IPS-15b (cell line): ENCODE measurements around the gene PAQR8.

Source experiments
- H3K27me3 ChIP-seq: one replicate; pipeline ENCODE4 v1.6.1; 2013; ENCODE audit warnings: low read length; ENCODE audit not compliant: control insufficient read depth, insufficient read depth
- H3K36me3 ChIP-seq: one replicate; pipeline ENCODE4 v1.6.1; 2013; ENCODE audit warnings: low read length; ENCODE audit not compliant: control insufficient read depth, insufficient read depth
- H3K4me1 ChIP-seq: one replicate; pipeline ENCODE4 v1.6.1; 2013; ENCODE audit warnings: mild to moderate bottlenecking, low read length; ENCODE audit not compliant: control insufficient read depth, insufficient read depth
- H3K4me3 ChIP-seq: one replicate; pipeline ENCODE4 v1.5.1; 2013; ENCODE audit warnings: low read depth, low read length
- H3K9ac ChIP-seq: one replicate; pipeline ENCODE4 v1.6.1; 2013; ENCODE audit warnings: low read depth, mild to moderate bottlenecking, low read length
- H3K9me3 ChIP-seq: one replicate; pipeline ENCODE4 v1.6.1; 2013; ENCODE audit warnings: mild to moderate bottlenecking, low read length; ENCODE audit not compliant: control insufficient read depth, insufficient read depth

Gene PAQR8

DNA sequence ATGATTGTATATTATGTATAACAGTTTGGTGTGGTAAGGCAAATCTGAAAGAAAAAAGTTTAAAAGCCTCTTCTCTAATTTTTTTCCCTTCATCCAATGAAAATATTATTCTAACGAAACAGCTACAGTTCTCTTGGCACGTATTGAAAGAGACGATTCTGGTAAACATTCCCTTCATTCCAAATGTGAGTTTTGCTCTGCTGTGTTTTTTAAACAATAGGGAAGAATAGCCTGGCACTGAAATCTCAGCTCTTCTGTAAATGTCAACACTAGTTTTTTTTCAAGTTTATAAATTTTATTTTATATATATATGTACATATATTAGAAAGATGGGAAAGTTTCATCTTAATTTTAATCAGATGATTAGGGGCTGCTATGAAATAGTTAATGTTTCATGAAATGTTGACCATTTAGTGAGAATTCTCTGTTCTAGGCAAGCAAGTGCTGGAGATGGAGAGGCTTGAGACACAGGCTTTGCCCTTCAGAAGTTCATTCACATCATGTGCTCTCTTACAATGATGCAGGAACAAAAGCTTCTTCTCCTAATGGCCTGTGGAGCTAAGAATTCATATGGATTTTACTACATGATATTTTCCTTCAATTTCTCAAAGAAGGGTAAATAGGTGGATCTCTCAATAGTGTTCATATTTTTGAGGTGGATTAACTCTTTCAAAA lies 4.1 kb downstream of the PAQR8 start:
- Histone ChIP-seq H3K9ac (no peak overlapping the region), H3K36me3 (no peaks in the 10 kb centered on the region), H3K4me1 (peaks cover 4% of the 10 kb centered on the region), H3K27me3 (peaks cover 15% of the 10 kb centered on the region), H3K9me3 (no peaks in the 10 kb centered on the region), H3K4me3 (no peak overlapping the region)

DNA sequence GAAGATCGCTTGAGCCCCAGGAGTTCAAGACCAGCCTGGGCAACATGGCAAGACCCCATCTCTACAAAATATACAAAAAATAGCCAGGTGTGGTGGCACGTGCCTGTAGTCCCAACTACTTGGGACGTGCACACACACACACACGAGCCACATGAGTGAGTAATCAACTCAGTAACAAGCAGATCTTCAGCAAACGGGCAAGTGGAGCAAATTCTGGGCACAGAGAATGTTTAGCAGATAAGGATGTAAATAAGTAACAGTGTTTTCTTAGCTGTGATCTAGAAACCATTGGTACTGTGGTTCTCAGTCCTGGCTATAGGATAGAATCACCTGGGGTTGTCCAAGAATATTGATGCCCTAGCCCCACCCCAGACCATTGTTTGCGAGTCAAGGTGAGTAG lies 6.1 kb downstream of the PAQR8 start:
- Histone ChIP-seq H3K4me1 (peaks cover 2% of the 10 kb centered on the region), H3K27me3 (peaks cover 7% of the 10 kb centered on the region), H3K4me3 (no peak overlapping the region), H3K9me3 (no peaks in the 10 kb centered on the region), H3K9ac (no peak overlapping the region), H3K36me3 (no peaks in the 10 kb centered on the region)

DNA sequence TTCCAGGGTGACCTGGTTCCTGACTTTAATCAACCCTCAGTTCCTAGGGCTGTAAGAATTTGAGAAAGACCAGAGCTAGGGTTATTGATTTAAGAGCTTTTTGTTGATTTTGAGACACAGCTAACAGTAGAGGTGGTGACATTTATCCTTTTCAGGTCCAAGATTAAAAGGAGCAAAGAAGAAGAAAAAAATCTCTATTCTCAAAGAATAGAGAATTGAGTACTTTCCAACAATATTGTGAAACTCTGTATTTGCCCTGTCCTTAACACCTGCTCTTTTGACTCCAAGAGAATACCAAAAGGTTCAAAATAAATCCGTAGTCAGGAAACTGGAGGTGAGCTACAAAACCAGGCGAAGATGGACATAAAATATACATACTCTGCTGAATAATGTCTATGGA lies 7.3 kb downstream of the PAQR8 start:
- Histone ChIP-seq H3K4me3 (no peak overlapping the region), H3K9me3 (no peaks in the 10 kb centered on the region), H3K27me3 (no peaks in the 10 kb centered on the region), H3K4me1 (peaks cover 4% of the 10 kb centered on the region), H3K36me3 (no peaks in the 10 kb centered on the region), H3K9ac (no peak overlapping the region)

DNA sequence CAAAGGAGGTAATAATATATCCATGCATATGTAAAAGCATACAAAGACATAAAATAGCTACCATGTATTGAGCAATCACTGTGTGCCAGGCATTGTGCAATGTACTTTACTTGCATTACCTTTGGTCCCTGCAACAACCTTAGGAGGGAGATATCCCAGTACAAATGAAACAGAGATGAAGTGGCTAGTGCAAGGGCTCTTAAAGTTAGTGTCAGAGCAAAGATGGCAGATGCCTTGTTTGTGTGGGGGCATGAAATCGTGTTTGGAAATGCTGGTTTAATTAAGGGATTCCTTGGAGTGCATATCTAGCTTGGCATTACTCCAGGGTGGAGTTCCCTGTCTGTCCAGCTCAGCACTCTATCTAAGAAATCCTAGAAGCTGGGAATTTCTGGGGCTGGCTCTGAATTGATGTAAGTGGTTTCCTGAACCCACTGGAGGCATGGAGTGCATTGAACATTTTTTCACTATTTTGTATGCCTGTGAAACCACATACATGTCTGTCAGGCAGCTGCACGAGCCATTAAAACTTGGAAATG lies 9.8 kb downstream of the PAQR8 start:
- Histone ChIP-seq H3K4me3 (no peak overlapping the region), H3K36me3 (no peaks in the 10 kb centered on the region), H3K9me3 (no peaks in the 10 kb centered on the region), H3K9ac (no peak overlapping the region), H3K27me3 (no peaks in the 10 kb centered on the region), H3K4me1 (peaks cover 4% of the 10 kb centered on the region)

- peaks cover 4% of the 10 kb centered on the region for H3K4me1 ChIP-seq
- H3K36me3 ChIP-seq, result no peaks in the 10 kb centered on the region
- no peak overlapping the region for H3K9ac ChIP-seq
- no peaks in the 10 kb centered on the region for H3K27me3 ChIP-seq
- no peak overlapping the region for H3K4me3 ChIP-seq
- no peaks in the 10 kb centered on the region for H3K9me3 ChIP-seq
These were observed 11.3 kb downstream of the PAQR8 start for GRCh38 chr6:52373151-52373690.

DNA sequence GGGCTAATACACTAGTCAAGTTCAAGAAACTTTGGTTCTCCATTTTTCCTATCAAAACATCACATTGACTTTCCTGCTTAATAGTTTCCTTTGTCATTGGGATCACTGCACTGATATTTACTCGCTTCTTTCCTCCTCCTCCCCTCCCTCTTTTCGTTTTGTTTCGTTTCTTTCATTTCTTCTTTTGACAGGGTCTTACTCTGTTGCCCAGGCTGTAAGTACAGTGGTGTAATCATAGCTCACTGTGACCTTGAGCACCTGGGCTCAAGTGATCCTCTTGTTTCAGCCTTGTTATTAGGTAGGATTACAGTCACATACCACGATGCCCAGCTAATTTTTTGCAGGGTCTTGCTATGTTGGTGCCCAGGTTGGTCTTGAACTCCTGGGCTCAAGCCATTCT lies 12.3 kb downstream of the PAQR8 start:
- H3K9ac ChIP-seq, result no peak overlapping the region
- H3K36me3 ChIP-seq, result no peaks in the 10 kb centered on the region
- peaks cover 4% of the 10 kb centered on the region for H3K4me1 ChIP-seq
- no peak overlapping the region for H3K4me3 ChIP-seq
- H3K27me3 ChIP-seq, result no peaks in the 10 kb centered on the region
- no peaks in the 10 kb centered on the region for H3K9me3 ChIP-seq

DNA sequence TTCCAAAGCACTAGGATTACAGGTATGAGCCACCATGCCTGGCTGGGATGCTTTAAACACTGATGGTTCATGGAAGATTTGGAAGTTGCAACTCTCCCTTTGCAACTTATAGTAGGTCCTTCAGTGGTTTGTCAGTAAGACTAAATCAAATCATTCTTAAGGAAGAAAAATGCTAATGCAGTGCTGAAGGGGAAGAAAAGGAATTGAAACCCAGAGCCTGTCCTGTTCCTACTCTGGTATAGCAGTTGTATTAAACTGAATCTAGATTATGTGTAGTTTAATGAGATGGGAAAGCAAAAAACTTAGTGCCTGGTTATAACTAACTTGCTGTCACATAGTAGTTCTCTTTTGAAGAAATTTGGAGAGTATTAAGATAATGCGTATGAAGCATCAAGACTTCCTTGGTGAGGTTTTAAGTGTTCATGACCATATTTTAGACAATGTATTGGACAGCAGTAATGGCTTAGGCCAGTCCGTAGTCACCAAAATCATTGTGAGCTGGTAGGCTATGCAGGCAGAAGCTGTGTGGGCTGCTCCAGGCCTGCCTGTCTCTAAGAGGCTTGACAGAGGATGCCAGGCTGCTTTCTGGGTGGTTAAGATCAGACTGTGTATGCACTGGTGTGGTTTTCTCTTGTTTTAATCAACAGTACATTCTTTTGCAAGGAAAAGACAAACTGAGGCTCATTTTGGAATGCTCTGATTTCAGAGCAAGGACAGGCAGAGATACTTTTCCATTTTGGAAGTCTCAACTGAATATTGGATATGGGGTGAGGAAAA lies 14.0 kb downstream of the PAQR8 start:
- H3K9ac ChIP-seq, result no peak overlapping the region
- peaks cover 4% of the 10 kb centered on the region for H3K4me1 ChIP-seq
- no peaks in the 10 kb centered on the region for H3K36me3 ChIP-seq
- no peak overlapping the region for H3K4me3 ChIP-seq
- H3K27me3 ChIP-seq, result no peaks in the 10 kb centered on the region
- no peaks in the 10 kb centered on the region for H3K9me3 ChIP-seq

DNA sequence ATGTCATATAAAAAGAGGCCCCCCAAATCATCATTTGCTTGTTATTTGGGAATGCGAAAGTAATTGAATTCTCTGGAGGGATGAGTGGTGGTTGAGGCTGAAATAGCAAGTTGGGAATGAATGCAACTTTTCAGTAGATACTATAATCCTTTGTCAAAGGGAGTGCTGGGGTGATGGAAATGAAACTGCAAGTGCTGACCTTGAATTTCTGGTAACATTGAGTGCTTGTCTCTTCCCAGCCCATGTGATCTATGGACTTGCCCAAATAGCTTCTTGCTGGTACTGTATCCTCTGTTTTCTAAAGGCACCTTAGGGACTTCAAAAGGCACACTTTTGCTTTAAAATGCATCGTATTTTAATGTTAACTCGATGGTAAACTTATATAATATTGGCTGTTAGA lies 14.8 kb downstream of the PAQR8 start:
- H3K9me3 ChIP-seq, result no peaks in the 10 kb centered on the region
- no peak overlapping the region for H3K9ac ChIP-seq
- H3K27me3 ChIP-seq, result no peaks in the 10 kb centered on the region
- H3K4me1 ChIP-seq, result peaks cover 4% of the 10 kb centered on the region
- H3K36me3 ChIP-seq, result no peaks in the 10 kb centered on the region
- no peak overlapping the region for H3K4me3 ChIP-seq

GRCh38 chr6:52377538-52378221 lies 15.7 kb downstream of the PAQR8 start:
- no peaks in the 10 kb centered on the region for H3K9me3 ChIP-seq
- no peaks in the 10 kb centered on the region for H3K27me3 ChIP-seq
- no peaks in the 10 kb centered on the region for H3K36me3 ChIP-seq
- H3K4me1 ChIP-seq, result peaks cover 4% of the 10 kb centered on the region
- H3K9ac ChIP-seq, result no peak overlapping the region
- no peak overlapping the region for H3K4me3 ChIP-seq

- H3K4me3 ChIP-seq, result no peak overlapping the region
- no peaks in the 10 kb centered on the region for H3K36me3 ChIP-seq
- H3K4me1 ChIP-seq, result no peaks in the 10 kb centered on the region
- H3K27me3 ChIP-seq, result no peaks in the 10 kb centered on the region
- no peak overlapping the region for H3K9ac ChIP-seq
- no peaks in the 10 kb centered on the region for H3K9me3 ChIP-seq
These were observed 19.3 kb downstream of the PAQR8 start for GRCh38 chr6:52381249-52381648.

- no peaks in the 10 kb centered on the region for H3K4me1 ChIP-seq
- no peak overlapping the region for H3K9ac ChIP-seq
- no peak overlapping the region for H3K4me3 ChIP-seq
- no peaks in the 10 kb centered on the region for H3K9me3 ChIP-seq
- H3K27me3 ChIP-seq, result no peaks in the 10 kb centered on the region
- peaks cover 2% of the 10 kb centered on the region for H3K36me3 ChIP-seq
These were observed 22.3 kb downstream of the PAQR8 start for GRCh38 chr6:52384145-52384766.
